GM19035 (cell line): ENCODE measurements around the gene HSD3B1.
"Not testable (repeated sequence)": the region's sequence is repeated elsewhere in the genome, so short reads cannot be mapped to it uniquely, and the experiment has no call there.

Source experiments
- ATAC-seq: cut with Tn5 transposase; IDR thresholded peaks from one replicate; pipeline ENCODE4 v1.9.1; 2021; ENCODE audit not compliant: unreplicated experiment

The HSD3B1 gene

DNA sequence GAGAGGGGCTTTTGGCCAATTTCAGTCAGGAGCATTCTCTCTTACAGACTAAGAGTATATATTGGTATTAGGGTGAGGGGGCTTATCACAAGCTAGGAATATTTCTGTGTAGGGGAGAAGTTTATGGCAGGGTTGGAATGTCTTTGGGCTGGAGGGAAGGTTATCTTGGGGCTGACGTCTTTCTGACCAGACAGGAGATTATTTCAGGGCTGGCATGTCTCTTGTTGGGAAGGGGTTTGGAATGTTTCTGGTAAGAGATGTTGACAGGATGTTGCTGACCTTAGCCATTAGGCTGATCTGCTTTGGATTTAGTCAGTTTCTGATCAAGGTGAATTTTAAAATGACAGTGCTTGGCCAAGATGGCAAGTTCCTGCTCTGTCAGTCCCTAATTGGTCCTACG lies 17.8 kb upstream of the HSD3B1 start:
- no peak for ATAC-seq

DNA sequence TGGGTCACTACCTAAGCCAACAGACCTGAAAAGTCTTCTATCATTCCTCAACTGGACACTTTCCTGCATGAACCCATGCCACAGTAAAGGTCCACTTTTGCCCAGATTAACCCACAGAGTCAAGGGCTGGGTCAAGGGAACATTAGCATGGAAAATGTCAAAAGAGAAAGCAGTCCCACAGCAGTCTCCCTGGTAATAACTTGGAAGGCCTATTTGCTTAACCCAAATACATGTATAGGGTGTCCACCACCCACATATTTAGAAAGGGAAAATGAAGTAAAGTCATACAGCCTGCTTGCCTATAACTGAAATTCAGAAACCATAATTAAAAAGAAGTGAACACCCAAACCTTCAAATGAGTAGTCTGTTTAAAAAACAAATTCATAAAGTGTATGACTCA lies 16.1 kb upstream of the HSD3B1 start:
- no peak for ATAC-seq

DNA sequence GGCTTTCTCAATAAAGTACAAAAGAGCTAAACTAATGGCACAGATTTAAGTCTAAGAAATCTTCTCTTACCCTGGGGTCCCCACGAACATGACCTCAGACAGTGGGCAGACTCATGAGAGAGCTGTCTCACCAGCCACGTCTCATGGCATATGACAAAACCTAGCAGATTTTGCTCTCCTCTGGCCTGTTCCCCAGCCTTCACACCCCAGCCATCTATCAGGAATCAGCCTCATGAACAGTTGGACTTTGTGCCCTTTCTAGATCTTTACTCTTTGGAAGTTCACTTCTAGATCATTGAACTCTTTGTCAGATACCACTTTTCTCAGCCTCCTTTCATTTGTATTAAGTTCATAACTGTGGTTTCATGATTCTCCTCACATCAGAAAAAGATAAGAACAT lies 14.2 kb upstream of the HSD3B1 start:
- no peak for ATAC-seq

DNA sequence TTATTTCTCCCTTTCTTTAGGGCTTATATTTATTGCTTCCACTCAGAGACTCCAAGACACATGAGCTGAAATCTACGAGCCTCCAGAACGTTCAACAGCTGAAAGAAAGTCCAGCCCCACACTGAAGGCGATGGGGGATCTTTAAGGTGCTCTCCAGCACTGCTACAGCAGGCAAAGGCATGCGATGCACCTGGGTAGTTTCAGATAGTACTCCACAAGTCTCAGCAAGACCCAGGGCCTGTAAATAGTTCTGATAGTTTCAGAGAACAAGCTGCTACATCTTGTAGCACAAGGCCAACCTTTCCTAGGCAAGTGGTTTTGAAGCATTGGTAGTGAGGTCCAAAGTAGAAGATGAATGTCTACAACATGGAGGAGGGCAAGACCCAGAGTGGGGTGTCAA lies 2.2 kb upstream of the HSD3B1 start:
- no peak for ATAC-seq

DNA sequence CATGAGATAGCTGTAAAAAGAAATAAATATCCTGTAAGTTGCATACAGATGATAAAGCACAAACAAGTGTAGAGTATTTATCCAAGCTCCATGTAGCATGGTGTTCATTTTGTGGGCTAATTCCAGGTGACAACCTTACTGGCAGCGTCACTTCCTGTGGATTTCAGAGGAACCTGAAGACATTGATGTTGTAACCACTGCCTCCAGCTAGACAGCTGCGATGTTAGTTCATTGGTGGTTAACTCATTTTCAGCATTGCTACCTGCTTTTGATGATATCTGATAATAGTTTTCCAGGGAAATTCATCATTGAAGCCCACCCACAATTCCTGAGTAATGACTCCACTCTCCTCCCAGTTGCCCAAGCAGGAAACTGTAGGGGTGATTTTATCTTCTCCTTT lies 3.0 kb downstream of the HSD3B1 start:
- no peak for ATAC-seq

DNA sequence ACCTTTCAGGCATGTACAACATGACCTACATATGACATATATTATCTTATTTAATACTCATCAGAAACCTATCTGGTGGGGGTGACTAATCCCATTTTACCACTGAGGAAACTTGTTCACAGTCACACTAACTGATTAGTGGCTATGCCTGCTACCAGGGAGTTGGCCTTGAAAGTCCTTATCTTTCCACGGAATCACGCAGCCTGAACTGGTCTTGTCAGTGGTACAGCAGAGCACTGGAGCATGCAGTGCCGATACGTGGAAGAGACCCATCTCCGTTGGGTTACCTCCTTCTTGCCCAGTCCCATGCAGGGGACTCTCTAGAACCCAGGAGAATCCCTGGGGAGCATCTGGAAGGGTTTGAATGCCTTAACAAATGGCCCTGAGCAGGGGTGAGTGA lies 8.2 kb downstream of the HSD3B1 start:
- ATAC-seq = no peak

DNA sequence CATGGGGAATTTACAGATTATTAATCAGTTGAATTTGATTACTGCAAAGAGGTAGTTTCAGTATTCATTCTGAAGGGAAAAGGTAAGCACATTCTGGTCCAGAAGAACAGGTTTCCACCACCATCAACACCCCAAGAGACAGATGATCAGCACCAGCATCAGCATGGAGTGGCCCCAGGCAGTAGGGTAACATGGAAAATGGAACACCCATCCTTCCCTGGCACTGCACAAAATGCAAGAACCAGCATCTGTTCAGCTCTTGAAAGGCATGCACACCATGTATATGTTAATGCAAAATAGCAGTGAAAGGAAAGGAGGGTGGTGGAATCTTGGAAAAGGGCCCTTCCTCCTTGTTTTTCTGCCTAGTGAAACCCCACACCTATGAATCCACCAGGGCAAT lies 9.2 kb downstream of the HSD3B1 start:
- ATAC-seq = no peak

DNA sequence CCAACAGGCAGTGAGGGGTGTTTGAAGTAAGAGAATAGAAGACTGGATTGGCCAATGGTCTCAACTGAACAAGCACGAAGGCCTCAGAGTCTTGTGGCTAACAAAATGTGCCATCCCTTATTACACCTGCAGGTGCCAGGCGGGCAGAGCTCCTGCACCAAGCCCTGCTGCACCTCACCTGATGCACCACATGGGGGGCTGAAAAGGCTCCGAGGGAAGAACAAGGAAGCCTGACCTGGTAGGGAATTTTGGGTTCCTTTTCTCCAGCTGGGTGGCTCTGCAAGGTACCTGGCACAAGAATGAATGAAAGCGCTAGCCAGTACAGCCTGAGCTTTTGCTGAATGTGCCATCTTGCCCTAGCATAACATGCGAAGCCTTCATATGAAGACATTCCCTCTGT lies 9.7 kb downstream of the HSD3B1 start:
- no peak for ATAC-seq

DNA sequence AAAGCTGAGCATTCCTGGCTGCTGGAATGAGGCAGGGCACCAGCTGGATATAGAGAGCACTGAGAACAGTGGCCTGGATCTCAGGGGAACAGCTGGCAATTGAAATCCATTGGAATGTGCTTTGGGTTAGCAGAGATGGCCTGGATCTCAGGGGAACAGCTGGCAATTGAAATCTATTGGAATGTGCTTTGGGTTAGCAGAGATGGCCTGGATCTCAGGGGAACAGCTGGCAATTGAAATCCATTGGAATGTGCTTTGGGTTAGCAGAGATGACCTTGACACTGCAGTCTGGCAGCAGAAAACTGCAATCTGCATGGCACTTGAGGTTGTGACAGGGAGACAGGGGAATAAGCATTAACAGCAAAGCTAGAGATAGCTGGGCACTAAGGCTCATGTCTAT lies 10.7 kb downstream of the HSD3B1 start:
- not testable (repeated sequence) for ATAC-seq

DNA sequence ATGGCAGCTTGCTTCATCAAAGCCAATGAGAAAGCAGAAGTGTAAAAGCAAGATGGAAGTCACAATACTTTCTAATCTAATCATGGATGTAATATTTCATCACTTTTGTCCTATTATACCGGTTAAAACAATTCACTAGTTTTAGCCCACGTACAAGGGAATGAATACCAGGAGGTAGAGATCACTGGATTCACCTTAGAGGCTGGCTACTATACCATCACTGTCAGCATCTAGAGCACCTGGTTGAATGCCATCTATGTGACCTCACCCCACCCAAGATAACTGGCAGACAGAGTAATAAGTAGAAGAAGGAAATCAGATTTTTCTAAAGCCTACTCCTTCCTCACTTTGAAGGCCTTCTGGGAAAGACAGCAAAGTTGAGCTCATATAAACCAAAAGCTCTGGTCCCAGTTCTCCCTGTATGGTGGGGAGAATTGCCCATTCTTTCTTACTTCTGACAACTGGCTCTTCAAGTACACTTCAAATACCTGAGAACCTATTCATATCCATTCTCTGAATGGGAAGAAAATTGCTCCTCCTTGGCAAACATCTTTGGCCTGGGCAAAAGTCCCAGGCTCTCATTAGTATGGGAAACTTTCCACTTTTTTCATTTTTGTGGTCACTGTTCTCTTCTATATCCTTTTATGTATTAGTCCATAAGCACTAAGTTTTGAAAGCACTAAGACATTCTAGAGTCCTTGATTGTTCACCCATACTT lies 24.8 kb downstream of the HSD3B1 start:
- ATAC-seq = no peak

DNA sequence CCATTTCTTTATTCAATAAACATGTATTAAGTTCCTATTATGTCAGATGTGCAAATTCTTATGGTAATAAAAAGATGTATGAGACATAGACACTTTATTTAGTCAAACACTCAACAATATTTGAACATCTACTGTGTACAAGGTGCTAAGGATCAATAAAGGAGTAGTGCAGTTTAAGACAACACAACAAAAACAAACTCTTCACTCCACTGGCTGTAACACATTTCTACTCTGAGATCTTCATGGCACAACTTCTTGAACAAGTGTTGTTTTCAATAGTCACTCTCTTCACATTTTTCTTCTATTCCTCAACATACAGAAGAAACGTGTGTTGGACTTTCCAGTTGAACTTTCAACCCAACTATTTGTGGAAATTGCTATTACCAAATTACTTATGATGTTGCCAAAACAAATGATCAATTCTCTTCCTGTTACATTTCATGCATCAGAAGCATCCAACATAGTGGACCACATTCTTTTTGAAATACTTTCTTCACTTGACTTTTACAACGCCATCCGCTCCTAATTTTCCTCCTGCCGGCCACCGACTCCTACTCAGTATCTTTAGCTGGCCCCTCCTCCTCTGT lies 25.4 kb downstream of the HSD3B1 start:
- ATAC-seq = no peak

DNA sequence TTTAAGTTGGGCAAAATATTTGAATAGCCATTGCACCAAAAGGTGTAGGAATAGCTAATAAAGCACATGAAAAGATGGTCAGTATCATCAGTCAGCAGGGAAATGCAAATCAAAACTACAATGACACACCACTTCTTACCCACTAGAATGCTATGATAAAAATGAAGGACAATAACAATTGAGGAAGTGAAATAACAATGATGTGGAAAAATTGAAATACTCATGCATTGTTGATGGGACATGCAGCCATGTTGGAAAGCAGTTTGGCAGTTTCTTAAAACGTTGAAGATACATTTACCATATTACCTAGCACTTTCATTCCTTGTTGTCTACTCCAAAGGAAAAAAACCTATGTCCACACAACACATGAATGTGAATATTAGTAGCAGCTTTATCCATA lies 28.4 kb downstream of the HSD3B1 start:
- ATAC-seq = no peak

DNA sequence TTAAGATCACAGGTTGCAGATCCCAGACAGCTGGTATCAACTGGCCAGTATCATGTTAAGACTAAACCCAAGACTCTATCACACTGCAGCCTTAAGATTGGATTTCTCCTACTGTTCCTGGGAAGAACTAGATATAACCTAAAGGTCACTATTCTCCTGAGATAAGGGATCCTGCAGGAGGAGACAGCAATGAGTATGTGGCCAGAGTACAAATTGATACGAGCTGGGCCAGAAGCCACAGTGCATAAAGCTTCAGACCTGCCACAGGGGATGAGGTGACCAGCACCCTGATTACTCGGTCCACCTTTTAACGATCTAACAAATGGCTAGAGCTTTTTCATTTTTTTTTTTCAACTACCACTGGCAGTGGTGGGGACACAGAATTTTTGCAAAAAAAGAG lies 31.0 kb downstream of the HSD3B1 start:
- no peak for ATAC-seq

DNA sequence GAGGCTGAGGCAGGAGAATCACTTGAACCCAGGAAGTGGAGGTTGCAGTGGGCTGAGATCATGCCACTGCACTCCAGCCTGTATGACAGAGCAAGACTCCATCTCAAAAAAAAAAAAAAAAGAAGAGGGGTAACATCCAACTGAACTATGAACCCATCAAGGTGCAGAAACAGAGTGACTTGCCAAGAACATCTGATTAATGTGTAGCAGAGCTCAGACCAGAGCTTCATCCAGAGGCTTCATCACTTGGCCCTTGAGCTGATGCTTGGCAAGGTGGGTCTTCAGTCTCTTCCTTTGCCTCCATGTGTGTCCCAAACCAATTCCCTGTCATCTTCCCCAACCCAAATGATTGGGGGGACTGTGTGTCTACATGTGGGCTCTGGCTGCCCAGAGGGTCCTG lies 32.6 kb downstream of the HSD3B1 start:
- ATAC-seq = no peak

DNA sequence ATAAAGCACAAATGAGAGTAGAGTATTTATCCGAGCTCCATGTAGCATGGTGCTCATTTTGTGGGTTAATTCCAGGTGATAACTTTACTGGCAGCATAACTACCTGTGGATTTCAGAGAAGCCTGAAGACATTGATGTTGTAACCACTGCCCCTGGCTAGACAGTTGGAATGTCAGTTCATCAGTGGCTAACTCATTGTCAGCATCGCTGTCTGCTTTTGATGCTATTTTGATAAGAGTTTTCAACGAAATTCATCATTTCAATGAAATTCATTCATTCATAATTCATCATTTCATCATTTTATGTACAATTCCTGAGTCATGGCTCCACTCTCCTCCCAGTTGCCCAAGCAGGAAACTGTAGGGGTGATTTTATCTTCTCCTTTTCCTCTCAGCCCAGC lies 34.4 kb downstream of the HSD3B1 start:
- ATAC-seq = no peak

DNA sequence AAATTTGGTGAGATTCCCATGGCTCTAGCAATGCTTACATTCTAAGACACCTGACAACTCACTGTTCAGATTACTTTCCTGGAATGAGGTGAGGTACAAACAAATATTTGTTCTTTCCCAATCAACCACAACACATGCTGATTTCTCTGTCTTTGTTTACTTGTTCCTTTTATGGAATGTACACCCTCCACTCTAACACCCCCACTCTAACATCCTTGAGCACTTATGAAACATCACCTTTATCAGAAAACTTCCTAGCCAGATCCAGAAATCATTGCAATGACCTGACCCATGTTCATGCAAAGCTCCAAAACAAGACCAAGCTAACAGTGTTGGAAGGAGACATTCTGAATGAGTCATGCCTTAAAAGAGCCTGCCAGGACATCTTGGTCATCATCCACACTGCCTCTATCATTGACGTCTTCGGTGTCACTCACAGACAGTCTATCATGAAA lies 35.5 kb downstream of the HSD3B1 start:
- ATAC-seq = no peak

DNA sequence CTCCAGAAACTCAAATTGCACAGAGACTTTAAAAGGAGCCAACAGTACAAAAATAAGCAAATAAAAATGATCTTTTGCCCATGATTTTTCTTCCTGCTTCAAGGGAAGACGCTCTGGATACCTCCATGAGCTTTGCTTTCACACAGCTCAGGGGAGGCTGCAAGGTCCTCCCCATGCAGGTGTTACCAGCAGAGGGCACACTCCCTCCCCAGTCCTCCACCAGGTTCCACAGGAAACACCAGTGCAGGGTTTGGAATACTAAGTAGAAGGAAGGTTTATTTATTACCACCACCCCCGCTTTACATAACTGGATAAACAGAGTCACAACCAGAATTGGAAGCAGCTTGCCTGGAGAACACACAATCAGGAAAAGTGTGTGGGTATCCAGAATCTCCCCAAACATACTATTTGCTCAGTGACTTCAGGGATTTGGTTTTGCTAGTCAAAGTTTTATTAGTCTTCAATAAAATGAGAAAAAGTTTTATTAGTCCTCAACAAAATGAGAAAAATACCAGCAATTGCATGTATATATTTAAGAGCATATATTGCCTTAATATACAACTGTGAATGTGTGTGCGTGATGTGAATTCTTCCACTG lies 37.3 kb downstream of the HSD3B1 start:
- no peak for ATAC-seq

DNA sequence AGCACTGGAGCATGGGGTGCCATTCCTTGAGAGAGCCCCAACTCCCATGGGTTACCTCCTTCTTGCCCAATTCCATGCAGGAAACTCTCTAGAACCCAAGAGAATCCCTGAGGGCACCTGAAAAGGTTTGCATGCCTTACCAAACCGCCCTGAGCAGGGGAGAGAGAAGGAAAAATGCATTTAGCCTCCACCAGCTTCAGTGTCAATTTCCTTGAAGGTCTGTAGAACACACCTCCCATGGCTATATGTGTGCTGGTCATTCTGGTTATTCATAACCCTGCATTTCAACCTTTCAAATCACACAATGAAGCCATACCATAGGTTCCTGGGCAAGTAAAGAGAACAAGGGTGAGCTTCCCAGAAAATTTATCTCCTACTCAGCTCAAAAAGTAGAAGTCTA lies 39.6 kb downstream of the HSD3B1 start:
- ATAC-seq = no peak

DNA sequence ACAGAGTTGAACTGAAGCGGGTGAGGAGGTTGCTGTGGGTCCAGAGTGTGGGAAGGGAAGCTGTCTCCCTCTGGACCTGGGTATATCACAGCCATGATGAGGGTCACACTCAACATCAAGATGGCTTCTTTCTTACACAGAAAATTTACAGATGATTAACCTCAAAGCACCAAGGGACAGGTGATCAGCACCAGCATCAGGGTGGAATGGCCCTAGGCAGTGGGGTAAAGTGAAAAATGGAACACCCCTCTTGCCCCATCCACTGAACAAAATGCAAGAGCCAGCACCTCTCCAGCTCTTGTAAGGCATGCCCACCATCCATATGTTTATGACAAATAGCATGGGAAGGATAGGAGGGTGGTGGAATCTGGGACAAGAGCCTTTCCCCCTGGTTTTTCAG lies 40.3 kb downstream of the HSD3B1 start:
- no peak for ATAC-seq

DNA sequence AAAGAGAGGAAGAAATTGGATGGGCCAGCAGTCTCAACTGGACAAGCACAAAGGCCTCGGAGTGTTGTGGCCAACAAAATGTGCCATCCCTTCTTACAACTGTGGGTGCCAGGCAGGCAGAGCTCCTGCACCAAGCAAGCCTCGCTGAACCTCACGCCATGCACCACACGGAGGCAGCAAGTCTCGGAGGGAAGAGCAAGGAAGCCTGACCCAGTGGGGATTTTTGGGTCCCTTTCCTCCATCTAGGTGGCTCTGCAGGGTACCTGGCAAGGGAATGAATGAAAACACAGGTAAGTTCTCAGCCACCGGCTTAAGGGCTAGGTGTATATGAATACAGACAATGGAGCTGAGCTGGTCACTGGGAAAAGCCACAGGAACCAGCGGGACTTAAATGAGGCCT lies 40.8 kb downstream of the HSD3B1 start:
- no peak for ATAC-seq

DNA sequence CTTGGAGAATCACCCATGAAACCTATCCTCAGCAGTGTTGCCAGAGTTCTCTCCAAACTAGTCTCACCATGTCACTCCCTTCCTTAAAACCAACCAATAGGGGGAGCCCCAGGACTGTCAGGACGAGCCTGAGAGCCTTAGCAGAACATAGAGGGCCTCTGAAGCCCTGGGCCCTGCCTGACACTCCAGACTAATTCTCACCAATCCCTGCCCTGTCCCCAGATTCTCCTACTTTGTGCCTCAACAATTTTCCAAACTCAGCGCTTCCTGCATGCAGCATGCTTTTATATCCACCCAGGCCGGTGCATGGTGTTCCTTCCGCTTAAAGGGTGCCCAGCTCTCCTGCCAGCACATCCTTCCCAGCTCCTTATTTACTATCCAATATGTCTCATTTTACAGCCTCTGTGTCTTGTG lies 42.7 kb downstream of the HSD3B1 start:
- peak; percentile 65 for ATAC-seq

DNA sequence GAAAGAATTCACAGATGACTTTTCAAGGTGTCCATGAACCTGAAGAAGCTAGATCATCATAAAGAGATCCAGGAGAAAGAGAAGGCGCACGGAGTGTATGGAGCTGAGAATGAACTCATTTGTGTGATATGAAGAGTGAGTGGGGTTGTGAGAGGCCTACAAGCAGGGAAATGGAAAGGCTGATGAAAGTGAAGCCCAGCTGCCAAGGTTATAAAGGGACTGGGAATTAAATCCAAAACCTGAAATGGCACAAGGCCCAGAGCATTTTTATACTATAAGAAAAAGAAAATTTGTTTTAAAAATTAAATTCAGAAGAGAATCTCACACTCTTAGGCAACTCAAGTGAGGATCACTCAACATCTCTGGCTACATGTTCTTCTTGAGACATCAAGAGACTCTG lies 43.4 kb downstream of the HSD3B1 start:
- no peak for ATAC-seq

DNA sequence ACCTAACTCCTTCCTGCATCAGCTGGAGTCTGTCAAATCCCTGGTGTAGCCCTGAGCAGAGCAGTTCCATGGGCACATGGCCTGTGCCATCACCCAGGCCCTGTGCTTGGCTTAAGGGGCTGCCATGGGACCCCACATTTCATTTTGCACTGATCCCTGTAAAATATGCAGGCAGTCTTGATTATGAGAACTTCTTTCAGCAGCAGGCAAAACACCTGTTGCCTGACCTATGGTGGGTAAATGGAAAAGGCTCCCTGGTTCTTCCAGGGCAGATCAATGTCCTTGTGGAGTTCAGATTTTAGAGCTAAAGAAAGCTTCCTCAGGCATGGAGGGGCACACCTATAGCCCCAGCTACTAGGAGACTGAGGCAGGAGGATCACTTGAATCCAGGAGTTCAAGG lies 44.2 kb downstream of the HSD3B1 start:
- no peak for ATAC-seq
